ENCODE data around the gene TRAF2. TPM values are rescaled to one million over a fixed set of nuclear protein-coding genes. Genes with fewer than 3 reads are reported as not detected.

Gene TRAF2
- total RNA-seq, 2 donors from 2014 or later = 55.7 to 107 TPM

- H3K4me1 Mint-ChIP-seq (ENCODE audit: low read depth in 2 of 2) = peaks cover 38 to 41% of the 10 kb centered on the region in 2 donors
- H3K36me3 Mint-ChIP-seq = peaks cover 5% of the 10 kb centered on the region
- no peaks in the 10 kb centered on the region for H3K9me3 Mint-ChIP-seq
- no peak overlapping the region for H3K27ac Mint-ChIP-seq
- DNase-seq (ENCODE audit: low spot score) = no peak
- H3K27me3 Mint-ChIP-seq = no peaks in the 10 kb centered on the region
- ATAC-seq = no peak
- H3K4me3 Mint-ChIP-seq = no peak overlapping the region
These were observed 12.3 kb downstream of the TRAF2 start for GRCh38 chr9:136898483-136899100.

- peaks cover 36 to 39% of the 10 kb centered on the region in 2 donors for H3K4me1 Mint-ChIP-seq (ENCODE audit: low read depth in 2 of 2)
- no peak overlapping the region for H3K4me3 Mint-ChIP-seq
- no peak for ATAC-seq
- peak overlapping the region in 1 of 2 donors; percentile 86 for H3K27ac Mint-ChIP-seq
- H3K36me3 Mint-ChIP-seq = peaks cover 5% of the 10 kb centered on the region
- H3K27me3 Mint-ChIP-seq = no peaks in the 10 kb centered on the region
- DNase-seq (ENCODE audit: low spot score) = no peak
- no peaks in the 10 kb centered on the region for H3K9me3 Mint-ChIP-seq
These were observed 12.9 kb downstream of the TRAF2 start for GRCh38 chr9:136899196-136899595.

DNA sequence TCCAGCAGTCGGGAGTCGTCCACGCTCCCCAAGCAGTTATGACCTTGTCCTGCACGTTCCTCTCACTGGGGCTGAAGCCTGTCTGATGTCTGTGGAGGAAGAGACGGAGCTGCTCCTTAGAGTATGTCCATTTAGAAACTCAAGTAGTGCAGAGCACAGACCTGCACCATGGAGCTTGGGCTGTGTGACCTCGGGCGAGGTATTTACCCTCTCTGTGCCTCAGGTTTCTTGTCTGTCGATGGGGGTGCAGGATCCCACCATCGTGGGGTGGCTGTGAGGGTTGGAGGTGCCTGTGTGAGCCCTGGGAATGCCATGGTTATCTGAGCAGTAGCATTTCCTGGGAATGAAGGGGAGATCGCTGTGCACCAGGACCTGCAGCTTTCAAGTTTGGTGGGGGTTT, 14.2 kb downstream of the TRAF2 start:
- DNase-seq (ENCODE audit: low spot score) (no peak), ATAC-seq (no peak)
- H3K4me3 Mint-ChIP-seq = no peak overlapping the region
- peak overlapping the region; percentile 86 to 92 for H3K27ac Mint-ChIP-seq
- H3K36me3 Mint-ChIP-seq = no peaks in the 10 kb centered on the region
- H3K27me3 Mint-ChIP-seq = no peaks in the 10 kb centered on the region
- peaks cover 29 to 33% of the 10 kb centered on the region in 2 donors for H3K4me1 Mint-ChIP-seq (ENCODE audit: low read depth in 2 of 2)
- no peaks in the 10 kb centered on the region for H3K9me3 Mint-ChIP-seq

DNA sequence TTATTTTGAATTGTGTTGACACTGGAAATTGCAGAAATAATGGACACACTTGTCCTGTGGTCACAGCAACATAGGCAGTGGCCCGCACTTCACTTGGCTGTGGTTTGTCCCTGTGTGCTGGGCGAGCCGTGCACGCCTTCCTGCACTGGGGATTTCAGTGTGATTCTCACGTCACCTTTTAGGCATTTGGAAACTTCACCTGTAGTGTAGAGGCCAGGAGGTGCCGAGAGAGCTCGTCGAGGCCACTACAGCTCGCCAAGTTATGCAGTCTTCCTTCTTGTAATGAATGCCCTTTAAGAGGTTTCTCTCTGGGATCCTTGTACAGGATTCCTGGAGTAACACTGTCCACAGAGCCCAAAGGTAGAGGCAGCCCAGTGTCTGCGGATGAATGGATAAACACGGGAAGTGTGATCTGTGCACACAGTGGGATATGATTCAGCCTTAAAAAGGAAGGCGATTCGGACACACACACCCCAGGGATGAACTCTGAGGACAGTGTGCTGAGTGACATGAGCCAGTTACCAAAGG, 14.7 kb downstream of the TRAF2 start:
- Mint-ChIP-seq H3K27ac (peak overlapping the region; percentile 86 to 92), H3K4me1 (ENCODE audit: low read depth in 2 of 2) (peaks cover 29 to 34% of the 10 kb centered on the region in 2 donors), H3K36me3 (no peaks in the 10 kb centered on the region), H3K9me3 (no peaks in the 10 kb centered on the region), H3K27me3 (no peaks in the 10 kb centered on the region), H3K4me3 (peak overlapping the region; percentile 77)
- no peak for DNase-seq (ENCODE audit: low spot score)
- no peak for ATAC-seq

GRCh38 chr9:136901516-136902258, 15.4 kb downstream of the TRAF2 start:
- Mint-ChIP-seq H3K36me3 (no peaks in the 10 kb centered on the region), H3K9me3 (no peaks in the 10 kb centered on the region), H3K27me3 (no peaks in the 10 kb centered on the region), H3K27ac (peak overlapping the region; percentile 86 to 92), H3K4me3 (peak overlapping the region; percentile 77), H3K4me1 (ENCODE audit: low read depth in 2 of 2) (peaks cover 29 to 38% of the 10 kb centered on the region in 2 donors)
- peak; percentile 80 for DNase-seq (ENCODE audit: low spot score)
- ATAC-seq = peak; percentile 77 to 81

GRCh38 chr9:136902259-136902821, 16.0 kb downstream of the TRAF2 start:
- Mint-ChIP-seq H3K4me1 (ENCODE audit: low read depth in 2 of 2) (peaks cover 29 to 40% of the 10 kb centered on the region in 2 donors), H3K4me3 (peak overlapping the region; percentile 58), H3K36me3 (no peaks in the 10 kb centered on the region), H3K27me3 (no peaks in the 10 kb centered on the region), H3K27ac (peak overlapping the region; percentile 86 to 92), H3K9me3 (no peaks in the 10 kb centered on the region)
- ATAC-seq (peak; percentile 92 to 95), DNase-seq (ENCODE audit: low spot score) (peak; percentile 89)

DNA sequence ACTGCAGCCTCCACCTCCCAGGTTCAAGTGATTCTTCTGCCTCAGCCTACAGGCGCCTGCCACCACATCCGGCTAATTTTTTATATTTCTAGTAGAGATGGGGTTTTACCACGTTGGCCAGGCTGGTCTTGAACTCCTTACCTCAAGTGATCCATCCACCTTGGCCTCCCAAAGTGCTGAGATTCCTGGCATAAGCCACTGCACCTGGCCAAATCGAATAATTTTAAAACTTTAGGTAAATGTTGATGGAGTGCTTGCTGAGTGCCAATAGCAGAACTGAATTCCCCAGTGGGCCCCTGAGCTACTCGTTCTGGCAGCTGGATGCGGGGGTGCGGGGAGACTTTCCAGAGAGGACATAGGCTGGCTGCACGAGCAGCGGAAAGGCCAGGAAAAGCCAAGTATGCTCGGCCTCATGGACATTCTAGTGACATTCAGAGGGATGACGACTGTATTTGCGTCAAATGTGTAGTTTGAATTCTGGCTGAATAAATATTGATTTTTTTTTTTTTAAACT, 16.8 kb downstream of the TRAF2 start:
- Mint-ChIP-seq H3K9me3 (no peaks in the 10 kb centered on the region), H3K36me3 (no peaks in the 10 kb centered on the region), H3K27ac (peak overlapping the region; percentile 86 to 92), H3K4me3 (peak overlapping the region; percentile 48), H3K27me3 (no peaks in the 10 kb centered on the region), H3K4me1 (ENCODE audit: low read depth in 2 of 2) (peaks cover 29 to 43% of the 10 kb centered on the region in 2 donors)
- ATAC-seq = no peak
- no peak for DNase-seq (ENCODE audit: low spot score)

DNA sequence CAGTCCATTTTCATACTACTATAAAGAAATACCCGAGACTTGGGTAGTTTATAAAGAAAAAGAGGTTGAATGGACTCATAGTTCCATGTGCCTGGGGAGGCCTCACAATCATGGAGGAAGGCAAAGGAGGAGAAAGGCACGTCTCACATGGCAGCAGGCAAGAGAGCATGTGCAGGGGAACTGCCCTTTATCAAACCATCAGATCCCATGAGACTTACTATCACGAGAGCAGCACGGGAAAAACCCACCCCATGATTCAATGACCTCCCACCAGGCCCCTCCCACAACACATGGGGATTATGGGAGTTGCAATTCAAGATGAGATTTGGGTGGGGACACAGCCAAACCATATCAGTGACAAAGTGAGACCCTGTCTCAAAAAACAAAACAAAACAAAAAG, 19.9 kb downstream of the TRAF2 start:
- Mint-ChIP-seq H3K9me3 (no peaks in the 10 kb centered on the region), H3K27me3 (no peaks in the 10 kb centered on the region), H3K36me3 (no peaks in the 10 kb centered on the region), H3K27ac (peak overlapping the region in 1 of 2 donors; percentile 73), H3K4me1 (ENCODE audit: low read depth in 2 of 2) (peaks cover 20 to 34% of the 10 kb centered on the region in 2 donors), H3K4me3 (no peak overlapping the region)
- DNase-seq (ENCODE audit: low spot score) (no peak), ATAC-seq (no peak)

DNA sequence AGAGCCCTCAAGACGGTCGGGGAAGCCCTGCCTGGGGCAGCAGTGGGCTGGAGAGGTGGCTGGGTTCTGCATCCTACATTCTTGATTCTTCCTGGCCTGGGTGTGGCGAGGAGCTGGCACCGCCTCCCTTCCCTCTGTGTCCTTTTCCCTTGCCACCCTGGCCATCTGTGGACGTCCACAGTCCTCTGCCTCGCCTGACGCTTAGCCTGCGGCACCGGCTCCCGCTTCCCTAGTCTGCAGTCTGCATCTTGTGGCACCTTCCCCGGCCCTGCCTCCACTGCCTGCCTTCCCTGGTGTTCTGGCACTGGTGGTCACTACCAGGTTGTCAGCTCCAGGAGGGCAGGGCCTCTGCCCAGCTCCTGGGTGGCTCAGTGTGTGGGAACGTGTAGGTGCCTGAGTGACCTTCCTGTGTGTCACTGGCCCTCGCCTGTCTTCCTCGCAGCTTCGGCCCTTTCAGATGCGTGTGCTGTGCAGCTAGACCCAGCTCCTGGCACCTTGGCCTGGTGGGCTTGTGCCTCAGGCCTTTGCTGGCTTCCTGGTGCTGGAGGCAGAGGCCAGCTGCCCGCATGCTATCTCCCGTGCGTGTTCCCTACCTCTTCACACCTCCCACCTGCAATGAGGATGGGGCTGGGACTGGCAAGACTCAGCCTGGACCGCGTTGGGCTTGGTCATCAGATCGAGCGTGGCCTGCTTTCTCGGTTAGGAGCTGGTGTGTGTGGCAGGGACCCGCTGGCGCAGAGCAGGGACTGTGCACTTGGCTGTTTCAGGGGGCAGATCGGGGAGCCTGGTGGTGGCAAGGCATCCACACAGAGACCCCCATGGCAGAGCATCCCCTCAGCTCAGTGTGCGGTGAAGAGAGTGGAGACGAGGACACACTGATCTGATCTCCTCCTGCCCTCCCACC, 20.9 kb downstream of the TRAF2 start:
- Mint-ChIP-seq H3K27me3 (no peaks in the 10 kb centered on the region), H3K27ac (peak overlapping the region in 1 of 2 donors; percentile 73), H3K36me3 (no peaks in the 10 kb centered on the region), H3K4me3 (no peak overlapping the region), H3K4me1 (ENCODE audit: low read depth in 2 of 2) (peaks cover 12 to 29% of the 10 kb centered on the region in 2 donors), H3K9me3 (no peaks in the 10 kb centered on the region)
- no peak for ATAC-seq
- no peak for DNase-seq (ENCODE audit: low spot score)

- ATAC-seq (no peak), DNase-seq (ENCODE audit: low spot score) (no peak)
- Mint-ChIP-seq H3K27ac (no peak overlapping the region), H3K9me3 (no peaks in the 10 kb centered on the region), H3K4me1 (ENCODE audit: low read depth in 2 of 2) (peaks cover 0 to 18% of the 10 kb centered on the region in 2 donors), H3K4me3 (no peak overlapping the region), H3K36me3 (no peaks in the 10 kb centered on the region), H3K27me3 (no peaks in the 10 kb centered on the region)
These were observed 24.0 kb downstream of the TRAF2 start for GRCh38 chr9:136910197-136910900.

- peaks cover 3% of the 10 kb centered on the region for H3K36me3 Mint-ChIP-seq
- no peaks in the 10 kb centered on the region for H3K27me3 Mint-ChIP-seq
- DNase-seq (ENCODE audit: low spot score) = no peak
- H3K9me3 Mint-ChIP-seq = no peaks in the 10 kb centered on the region
- H3K4me1 Mint-ChIP-seq (ENCODE audit: low read depth in 2 of 2) = peaks cover 2 to 17% of the 10 kb centered on the region in 2 donors
- no peak overlapping the region for H3K27ac Mint-ChIP-seq
- peak in 1 of 2 donors; percentile 40 for ATAC-seq
- no peak overlapping the region for H3K4me3 Mint-ChIP-seq
These were observed 24.6 kb downstream of the TRAF2 start for GRCh38 chr9:136910901-136911245.

DNA sequence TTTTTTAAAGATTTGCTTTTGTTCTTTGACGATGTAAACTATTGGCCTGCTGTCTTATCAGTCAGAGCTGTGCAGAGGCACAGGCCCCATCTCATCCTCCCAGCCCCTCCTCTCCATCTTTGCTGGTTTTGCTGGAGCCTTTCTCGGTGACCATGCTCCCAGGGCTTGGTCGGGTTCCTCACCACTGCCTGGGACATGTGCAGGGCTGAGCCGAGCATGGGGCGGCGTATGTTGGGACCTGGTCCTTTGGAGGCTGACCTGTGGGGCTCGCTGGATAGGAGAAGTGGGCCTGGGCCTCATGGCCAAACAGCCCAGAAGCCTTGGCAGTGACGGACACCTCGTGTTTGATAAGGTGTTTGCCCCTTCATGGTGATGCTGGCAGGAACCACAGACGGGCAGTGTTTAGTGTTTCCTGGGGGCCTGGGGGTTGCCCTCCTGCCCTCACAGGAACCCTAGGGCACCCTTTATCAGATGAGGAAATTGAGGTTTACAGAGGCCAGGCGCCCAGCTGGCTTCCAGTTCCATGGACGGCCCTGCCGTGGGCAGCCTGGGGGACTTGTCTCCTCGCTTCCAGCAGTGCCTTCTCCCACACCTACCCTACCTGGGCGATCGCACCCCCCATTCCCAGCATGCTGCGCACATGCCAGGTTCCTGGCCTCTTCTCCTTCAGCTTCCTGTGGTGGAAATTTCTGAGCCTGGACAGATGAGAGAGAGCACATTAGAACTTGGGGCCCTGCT, 27.6 kb downstream of the TRAF2 start:
- Mint-ChIP-seq H3K27me3 (no peaks in the 10 kb centered on the region), H3K27ac (no peak overlapping the region)
- no peak for ATAC-seq

More for the DNA sequence above, 27.6 kb downstream of the TRAF2 start:
- Mint-ChIP-seq H3K36me3 (peaks cover 16% of the 10 kb centered on the region), H3K4me3 (no peak overlapping the region), H3K9me3 (no peaks in the 10 kb centered on the region), H3K4me1 (ENCODE audit: low read depth in 2 of 2) (peaks cover 5 to 15% of the 10 kb centered on the region in 2 donors)
- no peak for DNase-seq (ENCODE audit: low spot score)
